WTC11 (cell line): Measurements from ENCODE around the gene HTR6. TPM values are rescaled to one million over a fixed set of nuclear protein-coding genes. Genes with fewer than 3 reads are reported as not detected.

ENCODE experiments used
- ATAC-seq: fragments of 200-7000 bp; cut with Tn5 transposase; 2 replicates; pipeline ENCODE4 v1.10.0; 2021; ENCODE audit warnings: mild to moderate bottlenecking, moderate library complexity
- CTCF ChIA-PET: fragments of 300-600 bp; sonication (Branson Sonifier 250); formaldehyde crosslinking; loops from one replicate; lab custom pipeline; 2021; ENCODE audit warnings: antibody characterized with exemption; lab: Charles Lee
- POLR2A ChIA-PET: fragments of 350-600 bp; sonication (Branson Sonifier 250); formaldehyde crosslinking; loops from one replicate; lab custom pipeline; 2021; ENCODE audit warnings: antibody characterized with exemption; lab: Charles Lee
- DNase-seq: peaks from one replicate; pipeline ENCODE4 v3.0.0; 2021; ENCODE audit warnings: low spot score
- H3K27ac Mint-ChIP-seq: 2 replicates; pipeline ENCODE4 v1.8.0; 2021; ENCODE audit warnings: mixed read lengths
- H3K27me3 Mint-ChIP-seq: 2 replicates; pipeline ENCODE4 v1.8.0; 2021; ENCODE audit warnings: low read depth, mild to moderate bottlenecking, moderate library complexity, mixed read lengths
- H3K36me3 Mint-ChIP-seq: 2 replicates; pipeline ENCODE4 v1.8.0; 2021; ENCODE audit warnings: mixed read lengths
- H3K4me1 Mint-ChIP-seq: 2 replicates; pipeline ENCODE4 v1.8.0; 2022; ENCODE audit warnings: mixed read lengths
- H3K4me3 Mint-ChIP-seq: 2 replicates; pipeline ENCODE4 v1.8.0; 2021; ENCODE audit warnings: mild to moderate bottlenecking, moderate library complexity, mixed read lengths
- H3K9me3 Mint-ChIP-seq: 2 replicates; pipeline ENCODE4 v1.8.0; 2021; ENCODE audit warnings: mixed read lengths
- AR ChIP-seq: fragments of 250-450 bp; sonication (Bioruptor Pico); IDR thresholded peaks from 2 replicates; pipeline ENCODE4 v1.9.0; 2021; ENCODE audit warnings: mild to moderate bottlenecking
- ARID4B ChIP-seq: sonication (generic); formaldehyde crosslinking; IDR thresholded peaks from 2 replicates; pipeline ENCODE4 v1.8.0; 2023; ENCODE audit warnings: missing genetic modification reagents, mild to moderate bottlenecking, borderline replicate concordance
- CREB1 ChIP-seq: sonication (generic); formaldehyde crosslinking; IDR thresholded peaks from 2 replicates; pipeline ENCODE4 v1.8.0; 2023; ENCODE audit warnings: mild to moderate bottlenecking, missing genetic modification reagents
- CTCF ChIP-seq: fragments of 200-600 bp; IDR thresholded peaks from 2 replicates; pipeline ENCODE4 v1.8.0; 2022; ENCODE audit warnings: antibody characterized with exemption
- E2F4 ChIP-seq: sonication (generic); formaldehyde crosslinking; IDR thresholded peaks from 2 replicates; pipeline ENCODE4 v1.8.1; 2022; ENCODE audit warnings: low read depth, mild to moderate bottlenecking, moderate library complexity, missing genetic modification reagents, borderline replicate concordance
- ETV6 ChIP-seq: sonication (generic); formaldehyde crosslinking; IDR thresholded peaks from 2 replicates; pipeline ENCODE4 v1.8.1; 2022; ENCODE audit warnings: mild to moderate bottlenecking, missing genetic modification reagents
- FOXK1 ChIP-seq: sonication (generic); formaldehyde crosslinking; IDR thresholded peaks from 2 replicates; pipeline ENCODE4 v1.8.0; 2022; ENCODE audit warnings: mild to moderate bottlenecking, moderate library complexity, missing genetic modification reagents
- GRHL2 ChIP-seq: fragments of 250-450 bp; sonication (Bioruptor Pico); IDR thresholded peaks from 2 replicates; pipeline ENCODE4 v1.8.0; 2022; ENCODE audit warnings: mild to moderate bottlenecking, moderate library complexity; ENCODE audit not compliant: insufficient replicate concordance, severe bottlenecking
- IRF1 ChIP-seq: sonication (generic); formaldehyde crosslinking; IDR thresholded peaks from 2 replicates; pipeline ENCODE4 v1.8.0; 2023; ENCODE audit warnings: missing genetic modification reagents
- NFATC4 ChIP-seq: fragments of 250-450 bp; sonication (Bioruptor Pico); IDR thresholded peaks from 2 replicates; pipeline ENCODE4 v1.9.0; 2021; ENCODE audit warnings: mild to moderate bottlenecking
- TEAD1 ChIP-seq: sonication (generic); formaldehyde crosslinking; IDR thresholded peaks from 2 replicates; pipeline ENCODE4 v1.8.0; 2022; ENCODE audit warnings: mild to moderate bottlenecking, missing genetic modification reagents
- ZNF532 ChIP-seq: fragments of 250-450 bp; sonication (Bioruptor Pico); IDR thresholded peaks from 2 replicates; pipeline ENCODE4 v1.9.0; 2021; ENCODE audit warnings: mild to moderate bottlenecking, borderline replicate concordance
- total RNA-seq: library from RNA; stranded (reverse); gene quantifications from 3 replicates; pipeline ENCODE4 v1.2.3, GENCODE V29; 2021

HTR6 gene
- total RNA-seq, 1 experiment from 2014 or later, result 0.90 TPM

GRCh38 chr1:19639999-19640362 is 24.7 kb upstream of the HTR6 start:
- TF ChIP-seq ZNF532, result no peak
- no peak for TF ChIP-seq FOXK1 (CRISPR knock-in tag)
- TF ChIP-seq E2F4 (CRISPR knock-in tag), result no peak
- no peak for TF ChIP-seq IRF1 (CRISPR knock-in tag)
- no peak for TF ChIP-seq TEAD1
- TF ChIP-seq NFATC4 (CRISPR knock-in tag), result no peak
- no peak for TF ChIP-seq AR (CRISPR knock-in tag)
- TF ChIP-seq CREB1, result no peak
- TF ChIP-seq CTCF, result no peak
- TF ChIP-seq GRHL2 (CRISPR knock-in tag), result no peak
- TF ChIP-seq ETV6 (CRISPR knock-in tag), result no peak
- TF ChIP-seq ARID4B, result no peak
- TF ChIP-seq, all 79 proteins: peak for 0
- peaks cover 20% of the 10 kb centered on the region for H3K4me1 Mint-ChIP-seq
- DNase-seq, result no peak
- H3K27me3 Mint-ChIP-seq, result peaks cover 38% of the 10 kb centered on the region
- no peak overlapping the region for H3K4me3 Mint-ChIP-seq
- H3K9me3 Mint-ChIP-seq, result no peaks in the 10 kb centered on the region
- POLR2A ChIA-PET, result interaction anchor here (0.9 kb wide), 2 partner anchors 11 to 155 kb away, joined by 3 to 5 read pairs; partner anchors contain the start of gene CAPZB
- no peak overlapping the region for H3K27ac Mint-ChIP-seq
- ATAC-seq, result no peak
- CTCF ChIA-PET, result interaction anchor here (1.0 to 3.2 kb wide), 16 partner anchors 9 to 327 kb away, joined by 3 to 23 read pairs (median 4); partner anchors contain the start of gene SLC66A1
- H3K36me3 Mint-ChIP-seq, result no peaks in the 10 kb centered on the region
